GM19468 (cell line): ENCODE measurements around the gene CHMP1A.

Experiments used
- ATAC-seq: cut with Tn5 transposase; IDR thresholded peaks from one replicate; pipeline ENCODE4 v1.9.1; 2021; ENCODE audit warnings: mild to moderate bottlenecking, moderate library complexity, moderate number of reproducible peaks; ENCODE audit not compliant: unreplicated experiment; ENCODE audit errors: extremely low read depth

CHMP1A gene

DNA sequence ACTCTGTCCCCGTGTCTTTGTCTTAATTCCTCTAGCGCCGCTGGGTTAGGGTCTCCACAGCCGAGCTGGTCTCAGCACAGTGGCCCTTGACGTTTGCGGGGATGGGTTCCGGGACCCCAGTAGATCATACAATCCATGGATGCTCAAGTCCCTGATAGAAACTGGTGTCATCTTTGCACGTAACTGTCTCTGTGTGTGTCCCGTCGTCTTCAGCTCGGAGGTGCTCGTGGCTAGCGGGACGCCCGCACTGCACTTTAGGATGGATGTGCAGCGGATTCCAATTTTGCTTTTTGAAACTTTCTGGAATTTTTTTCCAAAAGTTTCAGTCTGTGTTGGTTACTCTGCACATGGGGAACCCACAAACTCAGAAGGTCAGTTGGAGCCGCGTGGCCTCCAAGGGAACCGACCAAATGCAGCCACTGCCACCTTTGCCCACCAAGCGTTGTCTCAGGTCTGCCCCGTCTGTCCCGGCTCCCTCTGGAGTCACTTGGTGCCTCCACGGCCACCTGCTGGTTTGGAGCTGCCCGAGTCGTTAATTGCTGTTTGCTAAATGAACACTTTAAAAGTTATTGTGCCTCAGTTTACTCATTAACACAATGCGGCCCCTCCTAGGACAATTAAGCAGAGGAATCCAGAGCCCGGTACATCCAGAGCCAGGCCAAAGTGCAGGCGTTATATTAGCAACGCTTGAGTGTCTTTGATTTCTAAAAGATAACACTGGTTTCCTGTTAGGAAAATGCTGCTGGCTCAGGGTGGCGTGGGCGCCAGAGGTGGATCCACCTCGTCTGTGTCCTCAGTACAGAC is 49.4 kb downstream of the CHMP1A start:
- no peak for ATAC-seq

DNA sequence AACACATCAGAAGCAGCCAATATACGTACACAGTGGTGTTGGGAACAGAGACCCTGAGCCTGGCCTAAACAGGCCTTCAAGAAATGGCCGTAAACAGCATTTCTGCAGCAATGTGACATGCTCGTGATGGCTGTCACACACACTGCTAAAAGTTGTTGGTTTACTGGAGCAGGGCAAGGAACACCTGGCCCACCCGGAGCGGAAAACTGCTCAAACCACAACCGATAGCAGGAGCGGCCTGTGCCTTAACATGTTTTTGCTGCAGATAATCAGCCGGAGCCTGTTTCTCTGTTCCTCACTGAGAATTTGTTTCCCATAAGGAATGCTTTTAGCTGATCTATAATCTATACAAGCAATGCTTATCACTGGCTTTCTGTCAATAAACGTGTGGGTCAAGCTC is 50.1 kb downstream of the CHMP1A start:
- ATAC-seq = no peak

DNA sequence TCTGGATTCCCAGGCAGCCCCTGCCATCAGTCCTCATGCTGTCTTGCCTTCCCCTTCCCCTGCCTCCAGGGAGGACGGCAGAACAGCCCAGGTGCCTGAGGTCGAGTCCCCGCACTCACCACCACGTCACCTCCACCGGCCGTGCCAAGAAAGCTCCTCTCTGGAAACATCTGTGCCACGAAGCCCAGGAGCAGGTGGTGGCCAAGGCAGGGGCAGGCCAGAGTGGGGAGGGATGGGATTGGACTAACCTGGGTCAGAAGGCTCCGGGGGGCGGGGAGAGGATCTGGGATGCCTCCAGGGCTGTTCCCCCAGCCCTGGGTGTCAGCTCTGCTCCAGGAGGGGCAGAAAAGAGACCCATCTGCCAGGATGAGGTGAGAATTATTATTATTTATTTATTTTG is 51.5 kb downstream of the CHMP1A start:
- ATAC-seq = no peak

DNA sequence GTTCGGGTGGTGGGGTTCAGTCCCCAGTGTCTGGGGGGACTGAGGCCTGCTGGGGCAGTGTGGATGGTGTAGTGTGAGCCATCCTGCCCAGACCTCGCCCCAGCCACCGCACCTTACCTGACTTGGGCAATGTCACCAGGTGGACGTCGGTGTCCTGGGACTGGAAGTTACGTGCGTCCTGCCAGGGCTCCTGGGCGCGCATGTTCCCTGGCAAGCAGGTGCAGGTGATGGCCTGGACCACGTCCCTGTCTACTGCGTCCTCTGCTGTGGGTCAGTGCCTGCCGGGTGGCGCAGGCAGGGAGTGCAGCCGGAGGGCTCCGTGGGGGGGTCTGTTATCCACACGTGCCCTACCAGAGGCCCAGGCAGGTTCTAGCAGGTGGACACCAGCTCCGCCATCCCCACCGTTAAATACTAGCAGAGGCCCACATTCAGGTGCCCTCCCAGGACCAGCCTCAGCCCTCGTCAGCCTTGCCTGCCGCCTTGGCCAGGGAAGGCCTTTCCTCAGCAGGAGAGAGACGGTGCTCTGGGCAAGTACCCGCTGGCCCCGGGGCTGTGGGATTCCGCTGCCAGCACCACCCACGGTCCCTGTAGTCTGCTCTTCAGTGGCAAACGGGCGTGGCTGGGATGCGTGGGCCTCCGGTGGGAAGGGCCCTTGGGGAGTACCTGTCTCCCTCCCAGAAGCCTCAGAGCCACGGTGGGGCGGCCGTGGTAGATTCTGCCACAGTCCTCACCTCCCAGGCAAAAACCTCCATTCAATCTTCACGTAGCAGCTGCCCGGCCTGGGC is 52.1 kb downstream of the CHMP1A start:
- no peak for ATAC-seq

DNA sequence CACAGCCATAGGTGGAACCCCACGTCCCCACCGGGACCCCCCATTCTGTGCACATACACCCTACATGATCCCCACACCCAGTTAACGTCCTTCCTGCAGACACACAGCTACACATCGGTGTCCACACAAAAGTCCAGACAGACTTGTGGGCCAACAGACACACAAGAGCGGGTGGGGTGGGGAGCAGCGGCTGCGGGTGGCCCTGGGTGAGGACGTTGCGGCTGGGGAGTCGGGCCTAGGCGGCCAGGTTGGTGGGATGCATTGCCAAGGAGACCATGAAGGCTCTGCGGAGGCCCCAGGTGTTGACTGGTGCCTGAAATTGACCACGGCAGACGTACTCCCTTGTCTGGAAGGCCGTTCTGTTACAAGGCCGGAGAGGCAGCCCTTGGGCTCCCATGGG is 52.7 kb downstream of the CHMP1A start:
- no peak for ATAC-seq

DNA sequence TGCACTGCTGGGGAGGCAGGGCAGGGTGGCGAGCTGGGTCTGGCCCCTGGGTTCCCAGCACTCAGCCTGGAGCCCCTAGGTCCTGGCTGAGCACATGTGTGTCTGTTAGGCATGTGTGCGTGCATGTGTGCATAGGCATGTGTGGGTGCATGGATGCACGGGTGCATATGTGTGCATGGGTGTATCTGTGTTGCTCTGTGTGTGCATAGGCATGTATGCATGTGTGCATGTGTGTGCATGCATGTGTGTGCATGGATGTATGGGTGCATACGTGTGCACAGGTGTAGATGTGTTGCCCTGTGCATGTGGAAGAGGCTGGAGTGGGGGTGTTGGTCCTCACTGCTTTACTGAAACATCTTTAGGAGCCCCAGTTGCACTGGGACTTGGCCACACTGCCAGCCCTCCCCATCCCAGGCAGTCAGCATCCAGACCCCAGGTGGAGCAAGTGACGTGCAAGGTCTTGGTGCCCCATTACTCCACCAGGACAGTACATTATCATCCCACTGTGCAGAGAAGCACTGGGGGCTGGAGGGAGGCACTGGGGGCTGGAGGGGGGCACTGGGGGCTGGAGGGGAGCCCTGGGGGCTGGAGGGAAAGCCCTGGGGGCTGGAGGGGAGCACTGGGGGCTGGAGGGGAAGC is 54.4 kb downstream of the CHMP1A start:
- ATAC-seq = no peak

DNA sequence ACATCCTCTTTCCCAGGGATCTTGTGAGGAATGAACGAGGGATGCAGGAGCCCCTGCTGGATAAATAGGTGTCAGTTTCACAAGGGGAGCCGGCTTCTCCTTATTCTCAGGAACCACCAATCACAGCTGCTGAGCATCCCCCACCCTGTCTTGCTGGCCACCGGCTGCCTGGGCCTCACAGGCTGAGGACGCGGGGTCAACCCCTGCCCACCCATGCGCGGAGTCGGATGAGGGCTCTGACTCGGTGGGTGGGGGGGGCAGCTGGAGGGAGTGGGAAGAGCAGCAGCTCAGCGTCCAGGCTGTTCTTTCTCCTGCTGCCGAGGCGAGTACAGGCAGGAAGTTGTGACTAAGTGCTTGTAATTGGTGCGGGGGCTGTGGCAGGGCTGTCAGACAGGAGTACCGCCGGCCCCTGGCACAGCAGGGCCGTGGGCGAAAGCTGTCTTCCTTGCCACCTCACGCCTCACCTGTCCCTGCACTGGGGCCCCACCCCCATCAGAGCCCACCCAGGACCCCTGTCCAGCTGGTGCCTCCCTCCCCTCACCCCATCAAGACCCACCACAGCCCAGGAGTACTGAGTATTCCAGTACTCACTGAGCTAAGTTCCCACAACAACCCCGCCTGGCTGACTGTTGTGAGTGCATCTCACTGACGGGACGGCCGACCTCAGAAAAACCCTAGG is 55.1 kb downstream of the CHMP1A start:
- ATAC-seq = no peak

DNA sequence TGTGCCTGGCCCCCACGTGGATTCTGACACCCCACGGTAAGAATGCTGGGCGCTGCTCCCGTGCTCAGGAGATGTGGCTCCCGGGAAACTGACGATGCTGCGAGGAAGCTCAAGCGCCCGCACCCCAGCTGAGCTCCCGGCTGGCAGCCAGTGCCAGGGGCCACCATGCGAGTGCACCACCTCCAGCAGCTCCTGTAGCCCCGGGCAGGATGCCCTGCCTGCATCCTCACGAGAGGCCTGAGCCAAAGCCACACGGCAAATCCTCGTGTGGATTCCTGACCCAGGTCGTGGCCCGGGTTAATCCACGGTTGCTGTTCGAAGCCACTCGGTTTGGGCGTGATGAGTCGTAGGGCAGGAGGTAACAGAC is 55.6 kb downstream of the CHMP1A start:
- no peak for ATAC-seq

DNA sequence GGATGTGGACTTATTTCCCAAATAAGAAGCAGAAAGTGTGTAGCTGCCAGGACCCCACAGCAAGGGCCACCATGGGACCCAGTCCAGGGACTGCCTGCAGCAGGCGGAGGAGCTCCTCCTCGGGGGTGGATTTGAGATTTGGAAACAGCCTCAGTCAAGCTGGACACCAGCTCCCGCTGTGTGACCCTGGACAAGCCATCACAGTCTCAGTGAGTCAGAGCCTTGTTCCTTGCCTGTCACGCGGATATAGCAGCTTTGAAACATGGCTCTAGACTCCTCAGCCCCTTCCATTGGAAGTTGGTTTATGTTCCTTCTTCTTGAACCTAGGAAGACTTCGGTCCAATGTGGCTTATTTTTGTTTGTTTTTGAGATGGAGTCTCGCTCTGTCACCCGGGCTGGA is 56.6 kb downstream of the CHMP1A start:
- no peak for ATAC-seq

DNA sequence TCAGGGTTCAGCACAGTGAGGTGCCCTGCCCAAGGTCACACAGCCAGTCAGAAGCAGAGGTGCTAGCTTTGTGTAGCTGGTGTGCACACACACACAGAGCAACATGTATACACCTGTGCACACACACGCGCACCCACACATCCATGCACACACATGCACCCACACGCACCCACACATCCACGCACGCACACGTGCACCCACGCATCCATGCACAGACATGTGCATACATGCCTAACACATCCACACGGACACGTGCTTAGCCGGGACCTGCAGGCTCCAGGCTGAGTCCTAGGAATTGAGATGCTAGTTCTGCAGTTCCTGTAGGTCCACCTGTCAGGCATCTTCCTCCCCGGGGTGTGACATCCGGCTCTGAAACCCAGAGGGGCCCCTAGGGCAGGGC is 57.1 kb downstream of the CHMP1A start:
- ATAC-seq = no peak

DNA sequence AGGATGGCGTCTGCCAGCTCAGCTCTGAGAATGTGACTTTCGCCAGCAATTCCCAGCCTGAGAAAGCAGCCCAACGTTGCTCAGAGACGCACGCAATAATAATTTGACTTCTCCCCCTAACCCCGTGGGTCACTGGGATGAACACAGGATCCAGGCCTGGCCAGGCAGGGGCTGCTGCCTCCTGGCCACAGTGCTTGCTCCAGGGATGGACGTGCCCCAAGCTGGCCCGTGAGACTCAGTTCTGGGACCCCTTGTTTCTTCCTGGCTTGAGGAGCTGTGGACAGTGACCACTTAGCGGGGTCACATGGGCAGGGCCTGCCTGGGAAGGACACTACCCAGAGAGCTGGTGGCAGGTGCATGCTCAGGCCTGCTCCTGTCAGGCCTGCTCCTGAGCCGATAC is 57.6 kb downstream of the CHMP1A start:
- ATAC-seq = no peak

DNA sequence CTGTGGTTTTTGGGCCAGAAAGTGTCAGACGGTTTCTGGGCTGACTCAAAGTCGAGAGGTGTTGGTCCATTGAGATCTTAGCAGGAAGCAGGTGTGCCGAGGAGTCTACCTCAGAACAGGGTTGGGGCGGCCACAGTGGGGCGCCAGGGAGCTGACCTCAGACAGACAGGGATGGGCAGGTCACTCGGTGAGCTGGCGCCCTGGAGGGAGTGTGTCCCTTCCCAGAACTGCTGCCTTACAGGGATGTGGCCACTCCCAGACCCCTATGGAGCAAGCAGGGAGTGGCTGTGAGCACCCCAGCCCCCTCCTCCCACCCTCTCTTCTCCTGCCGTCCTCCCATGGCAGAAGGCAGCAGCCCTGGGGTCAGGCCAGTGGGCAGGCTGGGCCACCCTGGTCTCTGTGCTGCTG is 58.1 kb downstream of the CHMP1A start:
- ATAC-seq = no peak

DNA sequence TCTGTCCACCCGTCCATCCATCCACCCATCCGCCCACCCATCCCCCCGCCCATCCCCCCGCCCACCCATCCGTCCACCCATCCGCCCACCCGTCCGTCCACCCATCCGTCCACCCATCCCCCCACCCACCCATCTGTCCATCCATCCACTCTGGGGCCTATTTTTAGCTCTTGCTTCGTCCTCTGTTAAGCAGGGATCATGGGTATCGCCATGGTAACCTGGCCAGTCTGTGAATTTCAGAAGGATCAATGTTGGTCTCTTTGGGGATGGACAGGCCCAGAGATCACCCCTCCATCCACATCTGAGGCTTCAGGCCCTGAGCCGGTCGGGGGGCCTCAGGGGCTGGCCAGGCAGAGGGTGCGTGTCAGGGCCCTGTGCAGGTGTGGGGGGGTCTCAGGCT is 59.3 kb downstream of the CHMP1A start:
- ATAC-seq = no peak

DNA sequence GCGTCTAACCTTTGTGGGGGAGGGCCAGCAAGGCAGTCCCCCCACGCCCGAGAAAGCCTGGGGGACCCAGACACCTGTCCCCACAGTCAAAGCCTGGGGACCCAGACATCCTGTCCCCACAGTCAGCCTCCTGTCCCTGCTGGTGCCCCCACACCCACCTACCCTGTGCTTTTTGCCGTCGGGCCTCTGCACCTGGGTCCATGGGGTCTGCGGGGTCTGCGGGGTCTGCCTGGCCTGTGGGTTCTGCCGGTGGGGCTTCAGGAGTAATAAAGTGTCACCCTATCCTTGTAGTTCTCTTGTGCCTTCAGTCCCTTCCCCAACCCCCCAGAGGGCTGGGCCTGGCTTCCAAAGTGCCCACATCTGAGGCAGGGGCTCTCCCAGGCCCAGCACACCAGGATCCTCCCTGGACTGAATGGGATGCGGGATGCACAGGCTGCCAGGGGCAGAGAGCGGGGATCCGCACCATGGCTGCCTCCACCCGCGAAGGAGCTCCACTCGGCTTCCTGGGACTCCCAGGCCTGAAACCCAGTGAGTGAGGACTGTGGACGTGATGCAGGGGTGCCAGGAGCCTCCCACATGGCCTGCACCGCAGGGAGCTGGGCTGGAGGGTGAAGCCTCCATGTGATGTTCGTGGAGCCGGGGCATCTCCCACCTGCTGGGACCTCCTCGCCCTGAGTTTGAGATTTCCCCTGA is 60.4 kb downstream of the CHMP1A start:
- ATAC-seq = no peak

DNA sequence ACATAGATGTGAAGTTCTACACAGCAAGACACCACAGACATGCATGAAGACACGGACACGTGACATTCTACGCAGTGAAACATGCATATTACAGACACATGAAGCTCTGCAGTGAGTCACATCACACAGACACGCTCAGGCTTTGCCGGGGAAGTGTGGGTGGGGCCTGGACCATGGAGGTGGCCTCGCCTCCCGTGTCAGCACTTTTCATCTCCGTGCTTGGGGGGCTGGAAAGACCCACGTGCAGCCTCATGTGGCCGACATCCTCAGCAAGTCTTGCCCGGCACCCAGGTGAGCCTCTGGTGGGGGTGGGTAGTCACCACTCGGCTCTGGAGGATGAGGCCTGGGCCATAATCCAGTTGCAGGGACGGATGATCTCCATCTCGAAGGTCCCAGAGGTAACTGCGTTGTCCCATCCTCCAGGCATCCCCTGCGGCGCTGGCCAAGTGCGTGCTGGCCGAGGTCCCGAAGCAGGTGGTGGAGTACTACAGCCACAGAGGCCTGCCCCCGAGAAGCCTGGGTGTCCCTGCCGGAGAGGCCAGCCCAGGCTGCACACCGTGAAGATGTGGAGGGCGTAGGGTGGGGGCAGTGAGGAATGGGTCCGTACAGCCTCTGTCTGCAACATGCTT is 61.3 kb downstream of the CHMP1A start:
- ATAC-seq = no peak

DNA sequence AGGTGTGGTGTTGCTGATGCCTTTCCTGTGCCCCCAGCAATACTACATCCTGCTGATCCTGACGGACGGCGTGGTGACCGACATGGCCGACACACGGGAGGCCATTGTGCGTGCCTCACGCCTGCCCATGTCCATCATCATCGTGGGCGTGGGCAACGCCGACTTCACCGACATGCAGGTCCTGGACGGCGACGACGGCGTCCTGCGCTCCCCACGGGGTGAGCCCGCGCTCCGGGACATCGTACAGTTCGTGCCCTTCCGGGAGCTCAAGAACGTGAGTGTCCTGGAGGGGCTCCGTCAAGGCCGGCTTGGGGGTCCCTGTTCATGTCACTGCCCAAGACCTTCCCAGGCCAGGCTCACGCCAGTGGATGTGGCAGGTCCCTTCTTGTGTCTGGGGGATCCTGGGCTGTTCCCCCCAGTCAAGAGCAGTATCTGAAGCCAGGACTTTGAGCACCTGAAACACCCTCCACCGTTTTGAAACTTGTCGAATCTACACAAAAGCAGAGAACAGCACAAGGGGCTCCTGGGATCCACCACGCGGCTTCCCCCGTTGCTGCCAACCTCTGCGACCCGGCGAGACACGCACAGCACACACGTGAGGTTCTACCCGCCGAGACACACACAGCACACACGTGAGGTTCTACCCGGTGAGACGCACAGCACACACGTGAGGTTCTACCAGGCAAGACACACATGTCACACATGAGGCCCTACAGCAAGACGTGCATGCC is 62.0 kb downstream of the CHMP1A start:
- ATAC-seq = no peak
